NCI-H526 treated with DMSO at 0.1 percent for 48 hours (cell line): ENCODE data around the gene MFSD12.

ENCODE experiments used
- DNase-seq: peaks from one replicate; lab custom pipeline; 2025; lab: John Stamatoyannopoulos, UW

The MFSD12 gene

GRCh38 chr19:3557461-3558248 is at the start of gene MFSD12:
TSS of gene MFSD12 (minus strand) at chr19:3557586. CDS start at chr19:3557403, 183 bp downstream.
- peak; percentile 70 for DNase-seq

DNA sequence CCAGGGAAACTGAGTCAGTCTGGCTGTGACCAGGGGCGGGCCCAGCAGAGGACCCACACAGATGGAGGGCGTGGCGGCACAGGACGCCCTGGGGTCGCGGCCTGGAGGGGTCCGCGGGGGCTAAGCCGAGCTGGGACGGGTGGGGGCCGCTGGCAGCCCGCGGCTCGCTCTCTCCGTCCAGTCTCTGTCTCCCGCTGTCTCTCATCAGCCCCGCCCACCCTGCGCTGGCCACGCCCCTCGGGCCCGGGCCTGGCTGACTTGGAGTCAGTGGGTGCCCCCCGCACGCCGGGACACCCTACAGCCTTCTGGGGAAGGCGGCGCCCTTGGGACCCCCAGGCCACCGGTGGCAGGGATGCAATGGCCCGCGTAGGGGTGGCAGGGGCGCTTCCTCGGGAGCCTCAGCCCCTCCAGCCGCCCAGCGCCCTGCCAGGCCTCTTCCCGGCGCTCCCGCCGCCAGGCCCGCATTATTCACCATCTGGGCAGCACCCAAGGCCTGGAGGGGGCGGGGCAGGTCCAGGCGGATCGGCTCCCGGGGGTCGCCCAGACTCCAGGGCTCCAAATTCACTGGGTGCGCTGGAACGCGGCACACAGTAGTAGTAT is 49.4 kb upstream of the MFSD12 start, which contains the start of gene TBXA2R:
TSS of gene TBXA2R (minus strand) at position 186 of the 600 bp plus-strand sequence. CDS start 6,241 bp downstream, outside the sequence.
- DNase-seq = no peak

DNA sequence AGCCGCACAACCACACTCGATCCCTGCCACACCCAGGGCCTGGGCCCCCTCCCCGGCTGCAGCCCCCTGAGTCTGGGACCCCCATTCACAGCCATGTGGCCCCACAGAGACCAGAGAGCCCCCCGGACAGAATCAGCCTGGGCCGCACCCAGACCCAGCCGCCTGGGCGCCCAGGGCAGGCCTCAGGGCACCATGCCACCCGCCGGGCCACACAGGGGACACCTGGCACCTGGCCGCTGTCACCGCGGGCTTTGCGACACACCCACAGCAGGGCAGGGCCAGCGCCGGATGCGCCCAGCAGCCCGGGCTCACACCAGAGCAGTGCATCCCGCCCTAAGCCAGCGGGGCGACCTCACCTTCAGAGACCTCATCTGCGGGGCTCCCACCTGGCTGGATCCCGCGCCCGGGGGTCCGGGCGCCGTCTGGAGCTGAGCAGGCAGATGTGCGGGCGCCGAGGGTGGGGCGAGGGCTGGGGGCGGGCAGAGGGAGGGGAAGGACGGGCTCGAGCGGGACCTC is 48.8 kb upstream of the MFSD12 start:
- no peak for DNase-seq

DNA sequence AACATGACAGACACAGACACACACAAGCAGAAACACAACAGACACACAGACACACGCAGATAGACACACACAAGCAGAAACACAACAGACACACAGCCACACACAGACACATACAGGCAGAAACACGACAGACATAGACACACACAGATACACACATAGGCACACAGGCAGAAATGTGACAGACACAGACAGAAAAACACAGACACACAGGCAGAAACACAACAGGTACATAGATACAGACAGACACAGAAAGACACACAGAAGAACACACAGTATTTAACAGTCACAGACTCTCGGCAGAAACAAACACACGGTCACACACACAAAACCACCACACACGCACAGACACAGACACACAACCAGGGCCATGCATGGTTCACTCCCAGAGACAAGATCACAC is 48.4 kb upstream of the MFSD12 start:
- DNase-seq = no peak

DNA sequence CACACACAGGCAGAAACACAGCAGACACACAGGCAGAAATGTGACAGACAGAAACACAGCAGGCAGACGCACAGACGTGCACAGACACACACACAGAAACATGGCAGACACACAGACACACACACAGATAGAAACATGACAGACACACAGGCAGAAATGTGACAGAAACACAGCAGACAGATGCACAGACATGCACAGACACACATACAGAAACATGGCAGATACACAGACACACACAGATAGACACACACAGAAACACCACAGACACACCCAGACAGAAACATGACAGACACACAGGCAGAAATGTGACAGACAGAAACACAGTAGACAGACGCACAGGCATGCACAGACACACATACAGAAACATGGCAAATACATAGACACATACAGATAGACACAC is 48.0 kb upstream of the MFSD12 start:
- no peak for DNase-seq

DNA sequence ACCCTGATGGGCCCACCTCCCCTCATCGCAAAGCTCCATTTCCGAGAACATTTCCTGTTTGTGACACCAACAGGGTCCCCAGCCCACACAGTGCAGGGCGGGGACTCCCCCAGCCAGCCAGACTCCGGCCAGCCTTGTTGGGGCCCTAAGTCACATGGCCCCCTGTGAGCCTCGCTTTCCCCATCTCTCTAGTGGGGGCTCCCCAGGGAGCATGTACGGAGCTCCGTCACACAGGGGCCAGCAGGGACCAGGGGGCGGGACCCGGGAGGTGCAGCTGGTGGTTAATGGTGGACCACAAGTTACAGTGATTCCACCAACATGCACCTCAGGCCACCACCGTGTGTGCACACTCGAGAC is 47.6 kb upstream of the MFSD12 start:
- DNase-seq = no peak

- DNase-seq = no peak
Measured at GRCh38 chr19:3604227-3604986, 47.0 kb upstream of the MFSD12 start.

DNA sequence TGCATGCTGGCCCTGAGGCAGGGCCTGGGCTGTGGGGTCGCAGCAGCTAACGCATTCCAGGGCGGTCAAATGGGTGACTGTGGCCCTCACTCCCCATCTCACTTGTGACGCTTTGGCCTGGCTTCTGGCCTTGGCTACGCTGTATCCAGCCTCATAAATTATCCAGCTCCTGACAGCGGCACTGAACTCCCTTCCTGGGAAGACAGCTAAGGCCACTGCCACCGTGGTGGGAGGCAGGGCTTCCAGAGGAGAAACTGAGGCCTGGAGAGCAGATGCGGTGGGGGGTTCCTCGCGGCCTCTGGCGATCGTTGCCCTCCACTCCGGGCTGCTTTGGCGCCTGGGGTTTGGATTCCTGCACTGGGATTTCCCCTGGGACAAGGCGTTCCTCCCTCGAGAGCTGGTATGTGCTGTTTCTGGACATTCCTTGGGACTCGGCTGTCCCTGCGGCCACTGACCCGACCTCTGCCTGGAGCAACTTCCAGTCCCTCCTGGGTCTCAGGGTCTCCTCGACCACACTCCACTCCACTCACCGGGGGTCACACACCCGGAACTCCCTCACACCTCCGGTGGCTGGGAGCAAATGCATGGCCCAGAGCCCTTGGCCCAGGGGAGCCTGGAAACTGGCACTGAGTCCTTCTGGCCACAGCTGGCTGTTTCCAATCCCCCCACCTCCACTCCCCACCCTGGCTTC is 45.9 kb upstream of the MFSD12 start:
- DNase-seq = no peak

- DNase-seq = no peak
Measured at GRCh38 chr19:3601021-3601420, 43.6 kb upstream of the MFSD12 start.

DNA sequence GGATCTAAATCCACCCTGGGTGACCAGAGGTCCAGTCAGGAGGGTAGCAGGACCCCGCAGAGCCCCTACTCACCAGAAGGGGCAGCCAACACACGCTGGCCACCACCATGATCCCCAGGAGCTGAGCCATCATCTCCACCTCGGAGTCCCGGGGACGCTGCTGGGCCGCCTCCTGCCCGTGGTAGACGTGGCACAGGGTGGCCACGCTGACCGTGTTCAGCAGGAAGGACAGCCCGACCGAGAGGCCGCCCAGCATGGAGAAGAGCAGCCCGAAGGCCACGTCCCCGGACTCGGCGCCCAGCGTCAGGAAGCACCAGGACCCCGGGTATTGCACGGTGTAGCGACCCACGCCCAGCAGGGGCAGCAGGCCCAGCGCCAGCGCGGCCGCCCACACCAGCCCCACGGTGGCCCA is 42.4 kb upstream of the MFSD12 start:
- no peak for DNase-seq

DNA sequence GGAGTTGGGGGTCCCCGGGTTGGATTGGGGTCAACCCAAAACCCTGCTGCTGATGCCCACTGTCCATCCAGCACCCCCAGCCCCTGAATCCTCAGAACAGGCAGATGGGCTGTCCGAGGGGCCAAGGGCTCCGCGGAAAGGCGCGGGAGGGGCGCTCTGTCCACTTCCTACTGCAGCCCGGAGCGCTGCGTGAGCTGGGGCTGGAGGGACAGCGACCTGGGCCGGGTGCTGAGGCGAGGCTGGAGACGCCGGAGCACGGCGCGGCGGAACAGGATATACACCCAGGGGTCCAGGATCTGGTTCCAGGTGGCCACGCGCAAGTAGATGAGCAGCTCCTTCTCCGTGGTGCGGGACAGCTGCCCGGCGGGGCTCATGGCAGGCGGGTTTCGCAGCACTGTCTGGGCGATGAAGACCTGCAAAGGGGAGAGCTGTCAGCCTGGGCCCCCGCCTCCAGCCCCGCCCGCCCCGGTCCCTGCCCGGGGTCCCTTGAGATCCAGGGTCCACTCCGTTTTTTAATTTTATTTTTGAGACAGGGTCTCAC is 38.2 kb upstream of the MFSD12 start:
- no peak for DNase-seq

DNA sequence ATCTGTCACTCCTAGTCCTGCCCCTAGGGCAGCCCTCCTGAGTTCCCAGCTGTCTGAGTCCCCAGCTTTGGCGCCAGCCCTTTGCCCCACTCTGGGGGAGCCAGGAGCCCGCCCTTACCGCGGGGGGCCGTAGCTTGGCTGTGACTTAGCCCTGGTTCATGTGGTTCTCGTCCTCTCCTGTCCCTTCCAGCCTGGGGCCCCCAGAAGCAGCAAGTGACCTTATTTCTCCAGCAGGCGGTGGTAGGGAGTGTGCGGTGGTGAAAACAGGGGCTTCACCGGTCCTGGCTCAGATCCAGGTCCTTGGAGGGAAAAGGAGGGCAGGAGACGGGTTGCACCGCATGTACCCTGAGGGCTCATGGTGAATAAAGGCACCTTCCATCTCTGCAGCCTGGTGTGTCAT is 35.8 kb upstream of the MFSD12 start:
- no peak for DNase-seq

DNA sequence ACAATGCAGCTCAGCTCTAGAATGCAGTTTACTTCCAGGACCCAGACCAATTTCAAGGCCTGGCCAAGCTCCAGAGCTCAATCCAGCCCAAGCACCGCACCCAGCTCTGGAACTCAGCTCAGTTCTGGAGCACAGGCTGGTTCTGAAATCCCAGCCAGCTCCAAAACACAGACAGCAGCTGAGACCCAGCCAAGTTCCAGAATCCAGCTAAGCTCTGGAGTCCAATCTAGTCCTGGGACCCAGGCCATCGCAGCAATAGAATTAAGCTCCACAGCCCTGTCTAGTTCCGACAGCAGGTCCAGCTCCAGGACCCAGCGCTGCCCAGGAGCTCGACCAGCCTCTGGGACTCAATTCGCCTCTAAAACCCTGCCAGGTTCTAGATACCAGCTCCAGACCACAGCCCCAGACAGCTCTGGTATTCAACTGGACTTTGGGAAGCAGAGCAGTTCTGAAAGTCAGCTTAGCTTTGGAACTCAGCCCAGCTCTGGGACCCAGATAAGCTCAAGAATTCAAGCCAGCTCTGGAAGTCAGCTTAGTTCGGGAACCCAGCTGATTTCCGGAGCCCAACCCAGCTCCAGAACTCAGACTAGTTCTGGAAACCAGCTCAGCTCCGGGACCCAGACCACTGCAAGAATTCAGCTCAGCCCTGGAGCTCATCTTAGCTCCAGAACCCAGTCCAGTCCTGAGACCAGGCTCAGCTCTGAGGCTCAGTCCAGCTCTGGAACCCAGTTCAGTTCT is 34.7 kb upstream of the MFSD12 start:
- no peak for DNase-seq

DNA sequence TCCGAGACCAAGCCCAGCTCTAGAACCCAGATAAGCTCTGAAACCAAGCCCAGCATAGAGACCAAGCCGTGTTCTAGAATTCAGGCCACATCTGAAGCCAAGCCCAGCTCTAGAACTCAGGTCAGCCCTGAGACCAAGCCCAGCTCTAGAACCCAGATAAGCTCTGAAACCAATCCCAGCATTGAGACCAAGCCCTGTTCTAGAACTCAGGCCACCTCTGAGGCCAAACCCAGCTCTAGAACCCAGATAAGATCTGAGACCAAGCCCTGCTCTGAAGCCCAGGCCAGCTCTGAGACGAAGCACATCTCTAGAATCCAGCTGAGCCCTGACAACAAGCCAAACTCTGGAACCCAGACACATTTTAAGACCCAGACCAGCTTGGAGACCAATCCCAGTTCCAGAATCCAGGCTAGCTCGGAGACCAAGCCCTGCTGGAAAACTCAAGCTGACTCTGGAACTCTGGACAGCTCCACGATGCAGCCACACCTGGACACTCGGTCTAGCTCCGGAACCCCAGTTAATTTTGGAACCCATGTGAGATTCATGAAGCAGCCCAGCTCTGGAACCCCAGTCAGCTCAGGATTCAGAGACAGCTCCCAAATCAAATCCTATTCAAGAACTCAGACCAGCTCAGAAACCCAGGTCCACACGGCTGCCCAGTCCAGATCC is 33.7 kb upstream of the MFSD12 start:
- DNase-seq = no peak

DNA sequence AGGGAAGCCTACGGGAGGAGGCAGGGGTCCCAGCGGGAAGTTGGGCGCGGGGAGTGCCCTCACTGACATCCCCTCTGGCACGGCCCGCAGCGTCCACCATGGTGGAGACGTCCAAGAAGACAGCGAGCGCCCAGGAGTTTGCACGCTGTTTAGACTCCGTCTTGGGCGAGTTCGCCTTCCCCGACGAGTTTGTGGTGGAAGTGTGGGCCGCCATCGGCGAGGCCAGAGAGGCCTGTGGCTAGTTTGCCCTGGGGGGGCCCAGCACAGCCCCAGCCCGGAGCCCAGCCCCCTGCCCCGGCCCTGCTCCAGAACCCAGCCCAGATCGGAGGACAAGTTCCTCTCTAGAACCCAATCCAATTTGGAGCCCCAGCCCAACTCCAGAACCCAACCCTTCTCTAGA is 32.6 kb upstream of the MFSD12 start:
- no peak for DNase-seq

GRCh38 chr19:3589439-3589838 is 32.1 kb upstream of the MFSD12 start:
- DNase-seq = no peak

DNA sequence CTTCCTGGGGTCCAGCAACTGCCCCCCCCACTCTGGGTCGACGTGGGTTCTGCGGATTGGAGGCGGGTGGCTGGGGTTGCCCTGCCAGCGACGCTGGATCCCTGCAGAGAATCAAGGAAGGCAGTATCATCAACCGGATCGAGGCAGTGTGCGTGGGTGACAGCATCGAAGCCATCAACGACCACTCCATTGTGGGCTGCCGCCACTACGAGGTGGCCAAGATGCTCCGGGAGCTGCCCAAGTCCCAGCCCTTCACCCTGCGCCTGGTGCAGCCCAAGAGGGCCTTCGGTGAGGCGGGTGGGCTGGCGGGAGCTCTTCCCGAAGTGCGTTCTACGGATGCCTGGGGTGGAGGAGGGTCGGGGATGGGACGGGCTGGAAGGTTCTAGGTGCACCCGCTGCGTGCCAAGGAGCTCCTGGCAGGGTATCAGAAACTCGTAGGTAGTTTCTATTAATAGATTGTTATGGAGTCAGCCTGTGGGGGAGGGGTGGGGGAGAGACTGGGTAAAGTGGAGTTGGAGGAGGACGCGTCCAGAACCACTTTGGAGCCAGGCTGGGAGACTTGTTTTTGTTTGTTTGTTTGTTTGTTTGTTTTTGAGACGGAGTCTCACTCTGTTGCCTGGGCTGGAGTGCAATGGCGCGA is 29.4 kb upstream of the MFSD12 start:
- DNase-seq = no peak

DNA sequence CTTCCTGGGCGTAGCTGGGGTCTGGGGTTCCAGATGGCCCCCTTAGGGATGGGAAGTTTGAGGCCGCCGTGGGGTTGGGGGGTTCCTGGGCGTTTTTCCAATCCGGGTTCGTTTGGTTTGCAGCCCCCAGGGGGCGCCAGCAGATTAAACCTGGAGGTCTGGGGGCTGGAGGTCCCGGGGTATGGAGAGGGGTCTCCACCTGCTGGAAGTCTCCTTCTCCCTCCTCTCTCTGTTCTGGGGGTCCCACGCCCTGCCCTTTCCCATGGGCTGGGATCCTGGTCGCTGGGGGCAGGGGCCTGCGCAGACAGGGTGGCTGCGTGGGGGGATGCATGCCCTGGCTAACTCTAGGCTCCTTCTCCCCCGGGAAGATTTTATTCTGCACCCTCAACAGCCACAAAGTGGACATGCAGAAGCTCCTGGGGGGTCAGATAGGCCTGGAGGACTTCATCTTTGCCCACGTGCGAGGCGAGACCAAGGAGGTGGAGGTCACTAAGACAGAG is 28.8 kb upstream of the MFSD12 start:
- no peak for DNase-seq

DNA sequence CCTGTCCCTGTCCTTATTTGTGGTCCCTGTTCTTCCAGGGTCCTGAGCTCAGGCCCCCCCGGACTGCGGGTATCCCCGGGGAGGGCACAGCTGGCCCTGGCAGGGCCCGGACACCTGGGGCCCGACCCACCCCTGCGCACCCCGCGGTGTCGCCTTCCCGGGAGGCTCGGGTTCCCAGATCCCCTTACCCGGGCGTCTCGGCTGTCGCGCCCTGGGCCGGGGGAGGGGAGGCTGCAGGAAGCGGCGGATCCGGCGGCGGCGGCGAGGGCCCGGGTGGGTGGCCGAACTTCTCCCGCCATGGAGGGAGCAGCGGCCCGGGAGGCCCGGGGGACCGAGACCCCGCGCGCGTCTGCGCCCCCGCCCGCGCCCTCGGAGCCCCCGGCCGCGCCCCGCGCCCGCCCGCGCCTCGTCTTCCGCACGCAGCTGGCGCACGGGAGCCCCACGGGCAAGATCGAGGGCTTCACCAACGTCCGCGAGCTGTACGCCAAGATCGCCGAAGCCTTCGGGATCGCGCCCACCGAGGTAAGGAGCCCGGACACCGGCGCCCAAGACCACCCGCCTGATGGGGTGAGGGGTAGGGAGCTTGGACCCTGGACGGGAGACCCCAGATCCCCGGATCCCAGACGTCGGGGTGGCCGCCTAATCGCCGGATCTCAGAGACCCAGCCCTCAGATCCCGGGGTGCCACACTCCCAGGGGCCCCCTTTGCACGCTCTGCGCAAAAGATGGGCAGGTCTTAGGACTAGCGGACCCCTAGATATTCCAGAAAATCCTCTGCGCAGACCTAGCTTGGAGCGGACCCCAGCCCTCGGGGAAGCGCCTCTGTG is 28.1 kb upstream of the MFSD12 start, which contains the start of gene GIPC3:
TSS of gene GIPC3 (plus strand) at position 178 of the 826 bp plus-strand sequence. CDS start at position 298, 120 bp downstream.
- no peak for DNase-seq
